PFSK-1 (cell line): ENCODE data around the gene SNX33.

Experiments used
- FOXP2 ChIP-seq: optimal IDR thresholded peaks from 2 replicates; pipeline ENCODE3; 2011; ENCODE audit warnings: borderline replicate concordance, control low read depth, inconsistent platforms; ENCODE audit not compliant: insufficient read depth; ENCODE audit errors: extremely low read length, extremely low read depth
- POLR2AphosphoS5 ChIP-seq: IDR thresholded peaks from 2 replicates; pipeline ENCODE4 v1.6.1; 2012; ENCODE audit warnings: low read depth, mild to moderate bottlenecking, control low read depth, low read length, moderate library complexity
- SIN3A ChIP-seq: IDR thresholded peaks from 2 replicates; pipeline ENCODE4 v1.6.1; 2012; ENCODE audit warnings: mild to moderate bottlenecking, low read length, moderate library complexity, borderline replicate concordance; ENCODE audit not compliant: insufficient read depth
- TAF1 ChIP-seq: IDR thresholded peaks from 2 replicates; pipeline ENCODE4 v1.6.1; 2012; ENCODE audit warnings: low read length, control low read depth, borderline replicate concordance; ENCODE audit not compliant: insufficient read depth
- TF ChIP-seq, protein P1 (sequence below), 2 experiments: IDR thresholded peaks; 2 replicates each; pipeline versions ENCODE4 v1.6.1 to v1.8.0; 2011 to 2012; ENCODE audit warnings: low read depth in 2 of 2, low read length in 2 of 2, control low read depth in 1 of 2, inconsistent platforms in 1 of 2, mild to moderate bottlenecking in 1 of 2, moderate library complexity in 1 of 2; ENCODE audit not compliant: insufficient read depth in 1 of 2

The SNX33 gene

DNA sequence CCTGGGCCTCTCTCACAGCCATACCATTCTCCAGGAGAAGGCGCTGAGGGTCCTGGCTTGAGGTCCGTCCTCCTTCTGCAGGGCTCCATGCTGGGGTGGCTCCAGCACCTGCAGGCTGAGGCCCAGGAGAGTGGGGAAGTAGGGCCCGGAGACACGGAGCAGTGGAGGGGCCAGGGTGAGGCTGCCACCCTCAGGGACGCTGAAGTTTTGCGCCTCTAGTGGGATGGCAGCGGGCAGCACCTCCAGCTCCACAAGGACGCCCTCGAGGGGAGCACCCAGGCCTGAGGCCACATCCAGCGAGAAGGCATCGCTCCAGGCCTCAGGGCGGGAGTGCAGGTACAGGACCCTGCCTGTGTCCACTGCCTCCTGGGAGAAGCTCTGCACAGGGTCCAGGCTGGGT is 37.5 kb downstream of the SNX33 start:
- no peak for TF ChIP-seq TAF1
- TF ChIP-seq POLR2AphosphoS5, result no peak
- TF ChIP-seq, protein P1, sequence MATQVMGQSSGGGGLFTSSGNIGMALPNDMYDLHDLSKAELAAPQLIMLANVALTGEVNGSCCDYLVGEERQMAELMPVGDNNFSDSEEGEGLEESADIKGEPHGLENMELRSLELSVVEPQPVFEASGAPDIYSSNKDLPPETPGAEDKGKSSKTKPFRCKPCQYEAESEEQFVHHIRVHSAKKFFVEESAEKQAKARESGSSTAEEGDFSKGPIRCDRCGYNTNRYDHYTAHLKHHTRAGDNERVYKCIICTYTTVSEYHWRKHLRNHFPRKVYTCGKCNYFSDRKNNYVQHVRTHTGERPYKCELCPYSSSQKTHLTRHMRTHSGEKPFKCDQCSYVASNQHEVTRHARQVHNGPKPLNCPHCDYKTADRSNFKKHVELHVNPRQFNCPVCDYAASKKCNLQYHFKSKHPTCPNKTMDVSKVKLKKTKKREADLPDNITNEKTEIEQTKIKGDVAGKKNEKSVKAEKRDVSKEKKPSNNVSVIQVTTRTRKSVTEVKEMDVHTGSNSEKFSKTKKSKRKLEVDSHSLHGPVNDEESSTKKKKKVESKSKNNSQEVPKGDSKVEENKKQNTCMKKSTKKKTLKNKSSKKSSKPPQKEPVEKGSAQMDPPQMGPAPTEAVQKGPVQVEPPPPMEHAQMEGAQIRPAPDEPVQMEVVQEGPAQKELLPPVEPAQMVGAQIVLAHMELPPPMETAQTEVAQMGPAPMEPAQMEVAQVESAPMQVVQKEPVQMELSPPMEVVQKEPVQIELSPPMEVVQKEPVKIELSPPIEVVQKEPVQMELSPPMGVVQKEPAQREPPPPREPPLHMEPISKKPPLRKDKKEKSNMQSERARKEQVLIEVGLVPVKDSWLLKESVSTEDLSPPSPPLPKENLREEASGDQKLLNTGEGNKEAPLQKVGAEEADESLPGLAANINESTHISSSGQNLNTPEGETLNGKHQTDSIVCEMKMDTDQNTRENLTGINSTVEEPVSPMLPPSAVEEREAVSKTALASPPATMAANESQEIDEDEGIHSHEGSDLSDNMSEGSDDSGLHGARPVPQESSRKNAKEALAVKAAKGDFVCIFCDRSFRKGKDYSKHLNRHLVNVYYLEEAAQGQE (IDR thresholded peaks at IDR 0.05; ENCODE audit: insufficient read depth in 1 of 2, low read depth in 2 of 2, low read length in 2 of 2), result no peak
- no peak for TF ChIP-seq SIN3A
- TF ChIP-seq FOXP2, result no peak

GRCh38 chr15:75687486-75688277 is 40.0 kb downstream of the SNX33 start:
- TF ChIP-seq TAF1 (no peak), POLR2AphosphoS5 (no peak), FOXP2 (no peak)
- TF ChIP-seq, protein P1 (IDR thresholded peaks at IDR 0.05; ENCODE audit: insufficient read depth in 1 of 2, low read depth in 2 of 2, low read length in 2 of 2), result no peak

DNA sequence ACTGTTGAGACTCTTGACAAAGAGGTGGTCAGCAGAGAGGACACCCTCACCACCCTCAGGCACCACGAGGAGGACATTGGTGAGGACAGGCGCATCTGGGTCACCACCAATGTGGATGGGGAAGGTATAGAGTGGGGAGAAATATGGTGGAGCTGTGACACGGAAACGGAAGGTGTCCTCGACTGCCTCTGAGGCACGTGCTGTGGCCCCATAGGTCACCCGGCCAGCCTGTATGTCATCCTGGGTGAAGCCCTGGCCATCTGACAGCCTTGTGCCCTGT is 40.5 kb downstream of the SNX33 start:
- TF ChIP-seq, protein P1 (IDR thresholded peaks at IDR 0.05; ENCODE audit: insufficient read depth in 1 of 2, low read depth in 2 of 2, low read length in 2 of 2), result no peak
- TF ChIP-seq SIN3A, result no peak
- TF ChIP-seq POLR2AphosphoS5, result no peak

GRCh38 chr15:75688831-75689230 is 41.1 kb downstream of the SNX33 start:
- TF ChIP-seq POLR2AphosphoS5 (no peak), FOXP2 (no peak), SIN3A (no peak), TAF1 (no peak)
- TF ChIP-seq, protein P1 (IDR thresholded peaks at IDR 0.05; ENCODE audit: insufficient read depth in 1 of 2, low read depth in 2 of 2, low read length in 2 of 2), result no peak
